COLO668 (cell line): ENCODE measurements around the gene DUSP15.

Source experiments
- DNase-seq: peaks from one replicate; lab custom pipeline; 2025; ENCODE audit not compliant: unreplicated experiment; lab: John Stamatoyannopoulos, UW

The DUSP15 gene

GRCh38 chr20:31861135-31861384, 9.3 kb downstream of the DUSP15 start:
- DNase-seq: peak; percentile 45

- DNase-seq: no peak
These were observed 9.8 kb downstream of the DUSP15 start for GRCh38 chr20:31860390-31861134.

DNA sequence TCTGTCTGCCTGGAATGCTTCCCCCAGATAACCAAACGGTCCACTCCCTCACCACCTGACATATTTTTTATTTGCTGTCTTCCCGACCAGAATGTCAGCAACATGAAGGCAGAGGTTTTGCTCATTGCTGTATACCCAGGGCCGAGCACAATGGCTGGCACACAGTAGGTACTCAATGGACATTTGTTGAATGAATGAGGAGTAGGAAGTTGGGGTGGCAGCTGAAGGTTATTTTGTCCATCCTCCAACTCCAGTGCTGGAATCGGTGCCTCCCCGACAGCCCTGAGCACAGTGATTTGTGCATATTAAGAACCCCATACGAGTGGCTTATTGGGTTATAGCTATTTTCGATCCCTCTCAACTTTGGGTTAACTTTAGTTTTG, 10.3 kb downstream of the DUSP15 start:
- DNase-seq: no peak

DNA sequence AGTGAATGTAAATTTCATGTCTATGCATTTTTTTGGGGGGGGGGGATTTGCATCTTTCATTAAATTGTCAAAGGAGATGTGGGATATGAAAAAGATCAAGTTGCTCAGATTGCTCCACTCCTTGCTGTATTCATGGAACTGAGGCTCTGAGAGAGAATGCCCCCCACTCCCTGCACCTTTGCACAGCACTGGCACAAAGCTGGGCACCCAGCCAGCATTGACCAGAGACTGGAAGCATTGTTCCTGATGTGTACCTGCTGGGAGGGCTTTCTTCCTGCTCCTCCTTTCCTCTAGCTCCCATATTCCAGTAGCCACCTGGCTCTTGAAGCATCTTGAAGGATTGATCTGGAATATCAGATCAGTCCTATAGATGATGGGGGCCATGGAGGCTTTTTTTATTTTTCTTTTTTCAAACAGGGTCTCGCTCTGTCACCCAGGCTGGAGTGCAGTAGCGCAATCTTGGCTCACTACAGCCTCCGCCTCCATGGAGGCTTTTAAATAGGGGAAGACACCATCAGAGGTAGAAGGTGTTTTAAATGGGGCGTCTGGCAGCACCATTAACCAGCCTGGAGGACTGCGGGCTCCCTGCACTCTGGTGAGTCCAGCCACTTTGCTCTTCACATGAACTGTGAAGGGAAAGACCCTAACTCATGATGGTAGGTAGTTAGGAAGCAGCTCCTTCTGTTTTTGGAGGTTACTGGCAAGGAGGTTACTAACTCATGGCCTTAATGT, 10.9 kb downstream of the DUSP15 start:
- DNase-seq: no peak

- no peak for DNase-seq
These were observed 11.6 kb downstream of the DUSP15 start for GRCh38 chr20:31858760-31859083.

DNA sequence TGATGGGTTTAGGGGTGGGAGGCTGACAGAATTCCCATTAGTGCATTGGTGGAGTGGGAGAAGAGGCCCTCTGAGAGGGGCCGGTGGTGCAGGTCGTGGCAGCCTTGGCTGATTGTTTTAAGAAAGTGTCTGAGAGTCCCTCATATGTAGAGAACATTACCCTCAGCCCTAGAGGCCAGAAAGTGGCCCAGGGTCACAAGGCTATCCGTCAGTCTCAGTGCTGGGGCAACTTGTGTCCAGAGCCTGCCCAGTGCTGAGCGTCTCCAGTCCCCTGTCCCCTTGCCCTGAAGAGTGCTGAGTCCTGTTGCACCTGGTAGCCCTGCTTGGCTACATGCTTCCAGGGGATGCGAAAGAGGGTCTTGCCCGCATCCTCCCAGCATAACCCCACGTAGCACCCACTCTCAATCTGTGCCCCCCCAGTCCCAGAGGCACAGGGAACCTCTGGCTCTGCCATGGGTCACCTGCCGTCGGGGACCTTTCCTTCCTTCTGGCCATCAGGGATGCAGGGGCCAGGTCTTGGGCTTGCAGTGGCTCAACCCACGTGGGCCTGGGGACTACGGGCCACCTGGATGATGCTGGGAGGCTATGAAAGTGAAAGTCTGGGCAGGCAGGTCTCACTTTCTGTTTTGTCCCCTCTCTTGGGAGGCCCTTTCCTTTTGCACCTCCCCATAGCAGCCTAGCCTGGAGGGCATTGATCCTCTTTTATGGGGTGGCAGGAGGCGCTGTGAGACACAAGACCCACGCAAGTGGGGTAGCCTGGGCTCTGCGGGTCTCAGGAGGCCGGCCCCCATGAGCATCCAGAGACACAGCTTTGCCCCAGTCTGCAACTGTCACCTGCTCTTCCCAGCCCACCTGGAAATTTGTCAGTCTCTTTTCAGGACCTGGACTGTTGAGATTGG, 12.2 kb downstream of the DUSP15 start:
- no peak for DNase-seq

DNA sequence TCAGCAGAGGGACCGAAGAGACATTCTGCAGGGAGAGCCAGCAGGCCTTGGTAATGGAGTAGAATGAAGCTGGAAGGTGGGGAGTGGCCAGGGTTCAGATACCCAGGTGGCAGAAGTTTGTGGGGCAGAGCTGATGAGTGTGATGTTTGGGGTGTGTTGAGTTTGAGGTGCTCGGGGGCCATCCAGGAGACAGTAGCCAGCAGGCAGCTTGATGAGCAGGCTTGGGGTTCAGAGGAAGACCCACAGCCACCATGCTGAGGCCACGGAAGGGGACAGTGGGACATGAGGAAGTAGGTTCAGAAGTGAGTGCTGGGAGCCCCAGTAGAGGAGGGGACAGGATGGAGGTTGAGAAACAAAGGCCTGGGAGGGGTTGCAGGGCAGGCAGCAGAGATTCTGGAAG, 13.8 kb downstream of the DUSP15 start:
- DNase-seq: no peak

- no peak for DNase-seq
These were observed 16.8 kb downstream of the DUSP15 start for GRCh38 chr20:31853481-31853880.

GRCh38 chr20:31851240-31851955, 18.9 kb downstream of the DUSP15 start:
- no peak for DNase-seq

DNA sequence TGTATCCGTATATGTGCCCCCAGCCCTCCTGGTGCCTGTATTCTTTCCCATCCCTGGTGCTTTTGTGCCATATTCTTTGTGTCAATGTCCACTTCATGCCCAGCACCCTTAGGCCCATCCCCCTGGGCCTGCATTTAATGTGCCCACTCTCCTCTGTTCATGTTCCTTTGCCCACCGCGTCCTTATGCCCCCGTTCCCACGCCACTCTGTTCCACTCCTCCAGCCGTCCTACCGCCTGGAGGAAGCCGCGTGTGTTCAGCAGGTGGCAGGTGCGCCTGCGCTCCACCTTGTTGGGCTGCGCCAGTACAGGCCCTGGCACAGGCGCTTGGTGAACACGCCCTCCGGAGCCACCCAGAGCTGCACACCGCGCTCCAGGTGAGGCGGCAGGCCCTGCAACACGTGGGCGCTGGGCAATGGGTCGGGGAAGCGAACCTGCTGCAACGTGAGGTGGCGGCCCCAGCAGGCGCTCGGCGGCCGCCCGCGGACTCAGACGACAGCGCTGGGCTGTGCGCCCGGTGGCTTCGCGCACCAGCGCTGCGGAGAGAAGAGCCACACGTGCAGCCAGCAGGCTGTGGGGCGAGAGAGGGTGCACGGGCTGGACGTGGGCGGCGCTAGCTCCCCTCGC, 20.9 kb downstream of the DUSP15 start:
- peak; percentile 82 for DNase-seq

- no peak for DNase-seq
These were observed 22.0 kb downstream of the DUSP15 start for GRCh38 chr20:31848088-31848999.

DNA sequence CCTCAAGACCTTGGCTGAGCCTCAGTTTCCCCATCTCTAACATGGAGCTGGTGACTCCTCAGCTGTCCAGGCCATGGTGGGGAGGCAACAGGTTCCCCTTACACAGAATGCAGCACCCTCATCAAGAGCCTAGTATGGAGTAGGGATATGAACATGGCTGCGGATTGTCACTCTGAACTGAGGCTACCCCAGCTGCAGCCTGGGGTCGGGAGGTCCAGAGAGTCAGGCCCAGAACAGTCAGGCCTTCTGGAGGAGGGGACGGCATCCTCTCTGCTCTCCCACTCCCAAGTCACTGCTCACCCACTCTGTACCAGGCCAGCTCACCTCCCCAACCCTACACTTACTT, 23.6 kb downstream of the DUSP15 start:
- no peak for DNase-seq

DNA sequence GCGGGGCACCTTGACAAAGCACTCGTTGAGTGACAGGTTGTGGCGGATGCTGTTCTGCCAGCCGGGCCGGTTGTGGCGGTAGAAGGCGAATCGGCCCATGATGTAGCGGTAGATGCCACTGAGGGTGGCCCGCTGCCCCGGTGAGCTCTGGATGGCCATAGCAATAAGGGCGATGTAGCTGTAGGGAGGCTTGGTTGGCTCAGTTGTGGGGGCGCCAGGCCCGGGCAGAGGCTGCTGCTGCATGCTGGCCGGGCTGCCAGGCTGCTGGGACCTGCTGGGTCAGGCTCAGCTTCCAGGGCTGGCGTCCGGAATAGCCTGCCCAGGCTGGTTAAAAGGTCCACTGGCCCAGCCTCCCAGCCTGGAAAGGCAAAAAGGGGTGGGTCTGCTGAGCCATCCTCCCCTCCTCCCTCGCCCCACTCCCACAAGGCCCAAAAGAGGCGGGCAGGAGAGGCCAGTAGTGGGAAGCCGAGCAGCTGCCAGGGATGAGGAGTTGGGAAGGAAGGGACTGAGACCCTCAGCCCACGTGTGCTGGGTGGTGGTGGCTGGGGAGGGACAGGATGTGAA, 24.9 kb downstream of the DUSP15 start, which contains the start of gene FOXS1:
Gene FOXS1, minus strand, starts transcription at position 305 of the 564 bp plus-strand sequence. Its CDS starts 62 bp downstream, at position 243.
- no peak for DNase-seq

DNA sequence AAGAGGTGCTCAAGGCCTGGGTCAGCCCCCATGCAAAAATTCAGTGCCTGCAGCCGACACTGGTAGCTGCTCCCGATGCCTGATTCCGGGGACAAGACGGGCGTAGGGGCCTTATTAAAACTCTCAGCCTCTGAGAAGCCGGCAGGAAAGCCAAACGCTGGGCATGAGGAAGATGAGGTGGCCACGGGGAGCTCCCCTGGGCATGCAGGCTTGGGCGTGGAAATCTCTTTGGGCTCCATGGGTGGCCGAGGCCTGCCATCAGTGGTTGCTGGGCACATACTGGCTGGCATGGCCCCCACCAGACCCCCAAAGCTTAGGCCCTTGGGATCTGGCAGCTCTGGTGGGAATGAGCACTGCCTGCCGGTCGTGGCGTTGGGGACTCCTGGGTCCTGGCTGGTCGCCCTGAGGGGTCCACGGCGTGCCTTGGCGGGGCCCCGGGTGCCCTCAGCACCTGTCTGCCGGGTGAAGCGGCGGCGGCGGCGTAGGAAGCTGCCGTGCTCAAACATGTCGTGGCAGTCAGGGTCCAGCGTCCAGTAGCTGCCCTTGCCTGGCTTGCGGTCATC, 25.5 kb downstream of the DUSP15 start:
- no peak for DNase-seq

- no peak for DNase-seq
These were observed 26.4 kb downstream of the DUSP15 start for GRCh38 chr20:31843881-31844280.

GRCh38 chr20:31843288-31843687, 27.0 kb downstream of the DUSP15 start:
- no peak for DNase-seq

GRCh38 chr20:31842471-31843157, 27.7 kb downstream of the DUSP15 start:
- DNase-seq: no peak

DNA sequence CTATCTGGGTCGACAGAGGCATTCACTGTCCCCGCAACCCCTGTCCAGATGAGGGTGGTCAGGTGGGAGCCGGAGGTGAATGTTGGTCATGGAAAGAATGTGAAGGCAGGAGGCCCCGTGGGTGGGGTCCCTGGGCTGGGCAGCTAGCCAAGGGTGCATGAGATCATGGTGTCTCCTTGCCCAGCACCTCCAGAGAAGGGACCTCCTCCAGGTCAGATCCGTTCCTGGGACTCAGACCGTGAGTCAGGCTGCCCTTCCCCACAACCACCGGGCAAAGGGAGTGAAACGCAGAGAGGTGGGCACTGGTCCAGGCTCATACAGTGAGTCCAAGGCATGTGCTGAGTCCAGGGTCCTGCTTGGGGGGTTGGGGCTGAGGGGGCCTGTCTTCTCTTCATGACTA, 28.4 kb downstream of the DUSP15 start:
- no peak for DNase-seq
